Keratinocyte (primary cell): ENCODE measurements around the gene CLDN1. TPM values are rescaled to one million over a fixed set of nuclear protein-coding genes. Genes with fewer than 3 reads are reported as not detected.

Experiments
- DNase-seq: peaks from one replicate; pipeline ENCODE4 v3.0.0-alpha.2; 2011; ENCODE audit warnings: low read depth, missing footprints, low spot score
- FAIRE-seq: peaks from 2 replicates; lab custom pipeline; 2011; peaks lifted over from hg19 to GRCh38; lab: Jason Lieb, UNC
- H2AFZ ChIP-seq: 2 replicates; pipeline ENCODE4 v1.6.0; 2012; ENCODE audit warnings: low read length, control low read depth, inconsistent platforms; ENCODE audit not compliant: control insufficient read depth
- H3K27ac ChIP-seq: 2 replicates; pipeline ENCODE4 v1.5.1; 2011; ENCODE audit warnings: low read length; ENCODE audit not compliant: control insufficient read depth, insufficient read depth
- H3K27me3 ChIP-seq: 3 replicates; pipeline ENCODE4 v1.6.0; 2011; ENCODE audit warnings: low read length; ENCODE audit not compliant: control insufficient read depth, insufficient read depth; ENCODE audit errors: extremely low read depth
- H3K36me3 ChIP-seq, 2 experiments: 2 replicates in 1 of 2; 3 replicates in 1 of 2; pipeline ENCODE4 v1.5.1; 2011; ENCODE audit warnings: low read length in 2 of 2, mild to moderate bottlenecking in 1 of 2; ENCODE audit not compliant: control insufficient read depth in 2 of 2, insufficient read depth in 2 of 2; ENCODE audit errors: extremely low read depth in 1 of 2
- H3K4me1 ChIP-seq: 3 replicates; pipeline ENCODE4 v1.5.1; 2011; ENCODE audit warnings: low read length; ENCODE audit not compliant: control insufficient read depth, insufficient read depth; ENCODE audit errors: extremely low read depth
- H3K4me2 ChIP-seq: 3 replicates; pipeline ENCODE4 v1.6.0; 2011; ENCODE audit warnings: low read depth, low read length; ENCODE audit not compliant: control insufficient read depth, insufficient read depth; ENCODE audit errors: extremely low read depth
- H3K4me3 ChIP-seq, 3 experiments: fragments of 200-600 bp in 1 of 3; sonication (generic) in 1 of 3; 2 replicates in 2 of 3; 3 replicates in 1 of 3; pipeline ENCODE4 v1.5.1; 2011 to 2016; ENCODE audit warnings: low read length in 3 of 3, mild to moderate bottlenecking in 3 of 3, control low read depth in 2 of 3, inconsistent platforms in 1 of 3, low read depth in 1 of 3, mixed read lengths in 1 of 3, mixed run types in 1 of 3, moderate library complexity in 1 of 3; ENCODE audit not compliant: control insufficient read depth in 2 of 3, insufficient read depth in 2 of 3; ENCODE audit errors: extremely low read depth in 1 of 3
- H3K79me2 ChIP-seq: 2 replicates; pipeline ENCODE4 v1.6.0; 2012; ENCODE audit warnings: low read length; ENCODE audit not compliant: control insufficient read depth, insufficient read depth
- H3K9ac ChIP-seq: 3 replicates; pipeline ENCODE4 v1.6.0; 2011; ENCODE audit warnings: low read length; ENCODE audit not compliant: control insufficient read depth, insufficient read depth; ENCODE audit errors: extremely low read depth
- H3K9me1 ChIP-seq: 3 replicates; pipeline ENCODE4 v1.6.0; 2011; ENCODE audit warnings: low read length; ENCODE audit not compliant: control insufficient read depth, insufficient read depth; ENCODE audit errors: extremely low read depth
- H3K9me3 ChIP-seq: 2 replicates; pipeline ENCODE4 v1.5.1; 2012; ENCODE audit warnings: low read depth, low read length; ENCODE audit not compliant: control insufficient read depth
- H4K20me1 ChIP-seq: 3 replicates; pipeline ENCODE4 v1.6.0; 2011; ENCODE audit warnings: low read length; ENCODE audit not compliant: control insufficient read depth, insufficient read depth; ENCODE audit errors: extremely low read depth
- EZH2 ChIP-seq: IDR thresholded peaks from one replicate; pipeline ENCODE4 v1.6.1; 2012; ENCODE audit warnings: inconsistent platforms, mild to moderate bottlenecking, low read length, moderate library complexity
- dilution Hi-C: fragments of 300-500 bp; cut with MboI; formaldehyde crosslinking; loops from one replicate; pipeline ENCODE4 v1.7.0; 2020; ENCODE audit warnings: low sequenced_read_pairs; ENCODE audit not compliant: extremely low pct_ligation_motif_present
- polyA plus RNA-seq, 5 experiments: library from polyadenylated mRNA; depleted of rRNA in 3 of 5; stranded (reverse) in 3 of 5; stranded (forward) in 1 of 5; unstranded in 1 of 5; fragments of >200 nt; gene quantifications; 1 replicate in 1 of 5; 2 replicates in 3 of 5; 3 replicates in 1 of 5; pipeline versions ENCODE4 v1.2.1 to v1.2.3, GENCODE V29; 2011 to 2012; ENCODE audit warnings: missing spikeins in 2 of 5, low read depth in 1 of 5, low replicate concordance in 1 of 5
- TF ChIP-seq, protein P1 (sequence below), 3 experiments: IDR thresholded peaks in 1 of 3; conservative IDR thresholded peaks in 1 of 3; optimal IDR thresholded peaks in 1 of 3; 2 replicates in 2 of 3; 3 replicates in 1 of 3; pipeline versions ENCODE3 to v1.5.1; 2011; ENCODE audit warnings: low read length in 3 of 3, mild to moderate bottlenecking in 3 of 3, moderate library complexity in 2 of 3, control low read depth in 1 of 3, inconsistent platforms in 1 of 3; ENCODE audit not compliant: insufficient read depth in 2 of 3; ENCODE audit errors: extremely low read depth in 1 of 3

The CLDN1 gene
- polyA plus RNA-seq, 1 donor (not counting 4 experiments of a cell fraction or from before 2014, with no cell fraction given) = 218 TPM

DNA sequence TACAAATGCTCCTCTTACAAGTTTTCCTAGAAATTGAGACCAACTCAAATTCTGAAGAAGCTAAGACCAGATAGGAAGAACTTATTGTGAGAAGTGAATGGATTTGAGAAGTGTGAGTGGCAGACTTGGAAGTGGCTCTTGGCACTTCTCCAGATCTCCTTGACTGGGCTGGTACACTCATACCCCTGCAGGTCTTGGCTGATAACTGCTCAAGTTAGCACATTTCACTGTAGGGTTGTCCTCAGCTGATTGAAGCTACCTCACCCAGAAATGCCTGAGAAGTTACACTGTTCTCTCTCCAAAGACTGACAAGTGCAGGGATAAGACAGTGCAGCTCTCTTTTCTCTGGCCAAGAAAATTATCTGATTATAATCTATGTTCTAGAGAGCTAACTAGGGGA, 16.5 kb upstream of the CLDN1 start:
- TF ChIP-seq EZH2 = no peak
- TF ChIP-seq, protein P1, sequence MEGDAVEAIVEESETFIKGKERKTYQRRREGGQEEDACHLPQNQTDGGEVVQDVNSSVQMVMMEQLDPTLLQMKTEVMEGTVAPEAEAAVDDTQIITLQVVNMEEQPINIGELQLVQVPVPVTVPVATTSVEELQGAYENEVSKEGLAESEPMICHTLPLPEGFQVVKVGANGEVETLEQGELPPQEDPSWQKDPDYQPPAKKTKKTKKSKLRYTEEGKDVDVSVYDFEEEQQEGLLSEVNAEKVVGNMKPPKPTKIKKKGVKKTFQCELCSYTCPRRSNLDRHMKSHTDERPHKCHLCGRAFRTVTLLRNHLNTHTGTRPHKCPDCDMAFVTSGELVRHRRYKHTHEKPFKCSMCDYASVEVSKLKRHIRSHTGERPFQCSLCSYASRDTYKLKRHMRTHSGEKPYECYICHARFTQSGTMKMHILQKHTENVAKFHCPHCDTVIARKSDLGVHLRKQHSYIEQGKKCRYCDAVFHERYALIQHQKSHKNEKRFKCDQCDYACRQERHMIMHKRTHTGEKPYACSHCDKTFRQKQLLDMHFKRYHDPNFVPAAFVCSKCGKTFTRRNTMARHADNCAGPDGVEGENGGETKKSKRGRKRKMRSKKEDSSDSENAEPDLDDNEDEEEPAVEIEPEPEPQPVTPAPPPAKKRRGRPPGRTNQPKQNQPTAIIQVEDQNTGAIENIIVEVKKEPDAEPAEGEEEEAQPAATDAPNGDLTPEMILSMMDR (optimal IDR thresholded peaks at IDR 0.05 in 1 of 3, IDR thresholded peaks at IDR 0.05 in 1 of 3, conservative IDR thresholded peaks at IDR 0.05 in 1 of 3; ENCODE audit: extremely low read depth in 1 of 3, insufficient read depth in 2 of 3, low read length in 3 of 3) = peak in 1 of 3 experiments; percentile 14
- FAIRE-seq = peak; percentile 99
- Histone ChIP-seq H4K20me1 (no peaks in the 10 kb centered on the region), H2AFZ (no peak overlapping the region), H3K9me1 (no peaks in the 10 kb centered on the region), H3K4me3 (no peak overlapping the region), H3K79me2 (no peaks in the 10 kb centered on the region), H3K27me3 (no peaks in the 10 kb centered on the region), H3K27ac (peak overlapping the region; percentile 51), H3K4me2 (peak overlapping the region; percentile 7), H3K9ac (peak overlapping the region; percentile 10), H3K36me3 (no peaks in the 10 kb centered on the region), H3K9me3 (no peaks in the 10 kb centered on the region), H3K4me1 (peaks cover 48% of the 10 kb centered on the region)
- DNase-seq = peak; percentile 93
- dilution Hi-C loops = no loop called here

DNA sequence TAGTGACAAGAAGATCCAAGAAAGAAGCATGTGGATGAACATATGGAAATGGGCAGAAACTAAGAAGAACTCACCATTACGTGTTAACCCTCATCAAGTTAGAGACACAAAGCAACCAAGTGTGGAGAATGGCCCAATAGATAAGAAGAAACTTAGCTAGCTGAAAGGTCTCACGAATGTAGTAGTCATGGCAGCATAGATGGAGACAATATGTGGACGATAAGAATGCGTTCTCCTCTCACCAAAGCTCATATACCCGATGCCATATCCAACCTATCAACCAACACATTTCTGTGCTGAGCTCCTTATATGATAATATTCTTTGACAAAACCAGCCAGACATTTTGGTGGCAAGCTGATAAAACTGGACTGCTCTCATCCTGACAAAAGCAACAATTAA, 15.1 kb upstream of the CLDN1 start:
- DNase-seq (no peak), FAIRE-seq (peak; percentile 13)
- Histone ChIP-seq H3K9ac (no peak overlapping the region), H3K36me3 (no peaks in the 10 kb centered on the region), H3K79me2 (no peaks in the 10 kb centered on the region), H3K4me3 (no peak overlapping the region), H3K9me3 (no peaks in the 10 kb centered on the region), H3K27ac (peak overlapping the region; percentile 73), H2AFZ (no peak overlapping the region), H3K4me2 (no peak overlapping the region), H4K20me1 (no peaks in the 10 kb centered on the region), H3K4me1 (peaks cover 48% of the 10 kb centered on the region), H3K27me3 (no peaks in the 10 kb centered on the region), H3K9me1 (no peaks in the 10 kb centered on the region)
- dilution Hi-C loops = no loop called here
- TF ChIP-seq, protein P1 (optimal IDR thresholded peaks at IDR 0.05 in 1 of 3, IDR thresholded peaks at IDR 0.05 in 1 of 3, conservative IDR thresholded peaks at IDR 0.05 in 1 of 3; ENCODE audit: extremely low read depth in 1 of 3, insufficient read depth in 2 of 3, low read length in 3 of 3) = no peak
- no peak for TF ChIP-seq EZH2
